Measurements from ENCODE around the gene AMIGO1. TPM values are rescaled to one million over a fixed set of nuclear protein-coding genes. Genes with fewer than 3 reads are reported as not detected.

AMIGO1 gene, protein sequence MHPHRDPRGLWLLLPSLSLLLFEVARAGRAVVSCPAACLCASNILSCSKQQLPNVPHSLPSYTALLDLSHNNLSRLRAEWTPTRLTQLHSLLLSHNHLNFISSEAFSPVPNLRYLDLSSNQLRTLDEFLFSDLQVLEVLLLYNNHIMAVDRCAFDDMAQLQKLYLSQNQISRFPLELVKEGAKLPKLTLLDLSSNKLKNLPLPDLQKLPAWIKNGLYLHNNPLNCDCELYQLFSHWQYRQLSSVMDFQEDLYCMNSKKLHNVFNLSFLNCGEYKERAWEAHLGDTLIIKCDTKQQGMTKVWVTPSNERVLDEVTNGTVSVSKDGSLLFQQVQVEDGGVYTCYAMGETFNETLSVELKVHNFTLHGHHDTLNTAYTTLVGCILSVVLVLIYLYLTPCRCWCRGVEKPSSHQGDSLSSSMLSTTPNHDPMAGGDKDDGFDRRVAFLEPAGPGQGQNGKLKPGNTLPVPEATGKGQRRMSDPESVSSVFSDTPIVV
- total RNA-seq: 1 to 10 TPM in 2 of 4 donors, under 1 TPM in 2; 0.45 to 2.7 (median 1.8) TPM

DNA sequence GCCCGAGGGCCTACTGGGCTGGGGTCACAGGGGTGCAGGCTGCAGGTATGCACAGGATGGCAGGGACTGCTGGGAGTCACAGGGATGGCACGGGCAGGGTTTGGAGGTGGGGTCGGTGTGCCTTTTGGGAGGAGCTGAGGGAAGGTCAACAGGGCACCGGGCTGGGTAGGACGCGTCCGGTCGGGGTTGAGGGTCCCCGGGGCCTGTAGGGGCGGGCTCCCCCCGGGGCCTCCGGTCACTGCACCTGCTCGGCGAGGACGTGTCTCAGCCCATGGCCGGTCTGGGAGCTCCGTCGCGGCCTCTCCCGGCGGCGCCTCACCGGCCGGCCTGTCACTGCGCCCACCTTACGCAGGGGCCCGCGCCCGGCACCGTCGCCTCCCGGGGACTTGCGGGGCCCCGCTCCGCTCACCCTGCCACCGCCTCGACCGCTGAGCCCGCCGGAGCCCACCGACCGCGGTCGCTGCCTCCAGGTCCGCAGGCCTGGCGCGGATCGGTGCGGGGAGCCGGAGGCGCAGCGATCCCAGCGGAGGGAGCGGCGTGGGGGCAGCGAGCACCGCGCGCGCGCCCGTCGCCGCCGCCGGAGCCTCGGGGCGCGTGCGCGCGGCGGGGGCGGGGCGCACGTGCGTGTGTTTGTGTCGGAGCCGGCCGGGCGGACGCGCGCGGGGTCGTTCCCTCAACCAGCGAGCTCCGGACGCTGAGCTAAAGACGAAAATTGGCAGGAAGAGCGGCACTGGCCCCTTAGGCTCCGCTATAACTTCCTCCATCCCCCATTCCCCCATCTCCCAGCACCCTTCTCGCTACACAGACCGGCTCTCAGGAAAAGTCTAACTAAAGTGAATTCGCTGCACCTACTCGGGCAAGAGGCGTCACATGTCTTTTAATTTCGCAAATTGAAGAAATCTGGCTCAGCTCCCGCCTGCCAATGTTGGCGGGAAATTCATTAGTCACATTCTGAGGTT, at the start of gene AMIGO1:
TSS of gene AMIGO1 (minus strand) at position 552 of the 959 bp plus-strand sequence. CDS start 815 bp downstream, outside the sequence.
- Histone ChIP-seq H3K4me3 (peak within 1 kb of the TSS; percentile 53 to 86 (median 76)), H3K36me3 (no peaks in the 10 kb centered on the region), H3K9me3 (no peaks in the 10 kb centered on the region), H3K27ac (peak within 1 kb of the TSS in 2 of 4 donors; percentile 52 to 69), H3K4me1 (peaks cover 8 to 21% (median 11%) of the 10 kb centered on the region in 3 donors), H3K27me3 (peaks cover 0 to 19% (median 0%) of the 10 kb centered on the region in 4 donors)
- WGBS, 2 donors: 0% methylated on average over 8 to 10 of the region's 100 CpGs
- no peak for DNase-seq
- intact Hi-C loops (cut with DNase I): no loop called here
- TF ChIP-seq, protein P1, sequence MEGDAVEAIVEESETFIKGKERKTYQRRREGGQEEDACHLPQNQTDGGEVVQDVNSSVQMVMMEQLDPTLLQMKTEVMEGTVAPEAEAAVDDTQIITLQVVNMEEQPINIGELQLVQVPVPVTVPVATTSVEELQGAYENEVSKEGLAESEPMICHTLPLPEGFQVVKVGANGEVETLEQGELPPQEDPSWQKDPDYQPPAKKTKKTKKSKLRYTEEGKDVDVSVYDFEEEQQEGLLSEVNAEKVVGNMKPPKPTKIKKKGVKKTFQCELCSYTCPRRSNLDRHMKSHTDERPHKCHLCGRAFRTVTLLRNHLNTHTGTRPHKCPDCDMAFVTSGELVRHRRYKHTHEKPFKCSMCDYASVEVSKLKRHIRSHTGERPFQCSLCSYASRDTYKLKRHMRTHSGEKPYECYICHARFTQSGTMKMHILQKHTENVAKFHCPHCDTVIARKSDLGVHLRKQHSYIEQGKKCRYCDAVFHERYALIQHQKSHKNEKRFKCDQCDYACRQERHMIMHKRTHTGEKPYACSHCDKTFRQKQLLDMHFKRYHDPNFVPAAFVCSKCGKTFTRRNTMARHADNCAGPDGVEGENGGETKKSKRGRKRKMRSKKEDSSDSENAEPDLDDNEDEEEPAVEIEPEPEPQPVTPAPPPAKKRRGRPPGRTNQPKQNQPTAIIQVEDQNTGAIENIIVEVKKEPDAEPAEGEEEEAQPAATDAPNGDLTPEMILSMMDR (IDR thresholded peaks at IDR 0.05): no peak
- TF ChIP-seq POLR2A (IDR thresholded peaks at IDR 0.05): no peak

DNA sequence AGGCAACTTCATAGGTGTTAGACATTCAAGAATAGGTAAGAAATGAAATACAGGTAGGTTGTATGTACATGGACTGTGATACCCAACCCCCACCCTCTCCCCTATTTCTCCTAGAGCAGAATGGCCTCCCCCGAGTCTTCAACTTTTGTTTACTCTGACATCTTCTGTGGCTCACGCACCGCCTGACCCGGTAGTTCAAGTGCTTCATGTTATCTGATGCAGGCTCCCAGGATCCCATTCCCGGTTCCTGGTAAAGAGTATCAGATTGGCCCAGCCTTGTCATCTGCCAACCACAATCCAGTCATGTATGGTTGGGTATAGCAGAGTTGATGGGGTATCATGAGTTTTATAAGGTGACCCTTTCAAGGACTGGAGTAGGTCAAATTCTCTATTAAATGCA, 48.0 kb upstream of the AMIGO1 start:
- Histone ChIP-seq H3K27me3 (no peaks in the 10 kb centered on the region), H3K36me3 (no peaks in the 10 kb centered on the region), H3K4me1 (peaks cover 4 to 60% (median 11%) of the 10 kb centered on the region in 3 donors), H3K9me3 (no peaks in the 10 kb centered on the region), H3K4me3 (no peak overlapping the region), H3K27ac (no peak overlapping the region)
- no peak for DNase-seq
- 97 to 99% methylated on average over 5 of the region's 5 CpGs for WGBS, 2 donors
- no peak for TF ChIP-seq POLR2A (IDR thresholded peaks at IDR 0.05)
- TF ChIP-seq, protein P1 (IDR thresholded peaks at IDR 0.05): no peak
- intact Hi-C loops (cut with DNase I): no loop called here

DNA sequence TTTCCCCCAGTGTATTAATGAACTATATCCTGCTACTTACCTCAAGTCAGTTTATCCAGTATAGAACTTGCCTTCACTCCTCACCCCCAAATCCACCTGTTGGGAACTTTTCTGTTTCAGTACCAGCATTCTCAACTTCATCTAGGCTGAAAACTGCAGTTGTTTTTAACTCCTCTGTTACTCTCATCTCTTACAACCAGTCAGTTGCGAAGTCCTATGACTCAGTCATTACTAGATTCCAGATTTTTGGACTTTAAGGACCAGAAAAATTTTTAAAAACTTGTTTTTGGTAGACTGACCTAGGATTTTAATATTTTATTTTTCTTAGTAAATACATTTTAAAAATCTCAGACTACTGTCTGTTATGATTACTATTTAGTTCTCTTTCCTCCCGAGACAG, 47.0 kb upstream of the AMIGO1 start:
- TF ChIP-seq POLR2A (IDR thresholded peaks at IDR 0.05): no peak
- TF ChIP-seq, protein P1 (IDR thresholded peaks at IDR 0.05): no peak
- Histone ChIP-seq H3K27me3 (no peaks in the 10 kb centered on the region), H3K27ac (no peak overlapping the region), H3K36me3 (no peaks in the 10 kb centered on the region), H3K4me3 (no peak overlapping the region), H3K9me3 (no peaks in the 10 kb centered on the region), H3K4me1 (peaks cover 4 to 55% (median 11%) of the 10 kb centered on the region in 3 donors)
- intact Hi-C loops (cut with DNase I): no loop called here
- DNase-seq: no peak
- 92 to 93% methylated on average over 2 of the region's 2 CpGs for WGBS, 2 donors

DNA sequence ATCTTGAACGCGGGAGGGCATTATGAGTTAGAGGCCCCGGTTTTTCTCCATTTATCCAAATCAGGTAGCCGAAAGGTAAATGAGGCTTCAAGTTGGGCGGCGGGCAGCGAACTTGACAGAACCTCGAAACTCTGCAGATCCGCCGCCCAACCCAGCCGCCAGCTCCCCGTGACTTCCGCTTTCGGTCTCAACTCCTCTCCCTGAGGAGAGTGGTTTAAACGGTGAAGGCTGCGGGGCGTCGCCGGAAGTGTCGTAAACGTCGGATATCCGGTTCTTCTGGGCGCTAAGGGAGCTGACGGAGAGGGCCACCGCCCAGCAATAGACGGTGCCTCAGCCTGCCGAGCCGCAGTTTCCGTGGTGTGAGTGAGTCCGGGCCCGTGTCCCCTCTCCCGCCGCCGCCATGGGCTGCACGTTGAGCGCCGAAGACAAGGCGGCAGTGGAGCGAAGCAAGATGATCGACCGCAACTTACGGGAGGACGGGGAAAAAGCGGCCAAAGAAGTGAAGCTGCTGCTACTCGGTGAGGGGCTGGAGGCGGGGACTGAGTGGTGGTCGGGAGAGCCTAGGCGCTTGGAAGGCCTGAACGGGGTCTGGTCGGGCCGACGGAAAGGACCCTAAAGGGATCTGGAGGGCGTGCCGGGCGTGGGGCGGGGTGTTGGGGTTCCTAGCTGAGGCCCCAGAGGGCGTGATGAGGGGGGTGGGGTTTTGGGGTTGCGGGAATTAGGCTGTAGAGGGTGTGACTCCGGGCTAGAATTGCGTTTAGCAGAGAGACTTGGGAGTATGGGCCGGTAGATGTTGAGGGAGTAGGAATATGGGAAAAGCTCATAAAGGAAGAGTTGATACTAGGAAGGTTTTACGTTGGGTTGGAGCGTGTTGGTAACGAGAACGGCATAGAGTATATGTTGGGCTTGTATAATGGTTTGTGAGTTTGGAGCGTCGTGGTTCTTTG, 39.1 kb upstream of the AMIGO1 start, which contains the start of gene GNAI3:
TSS of gene GNAI3 (plus strand) at position 295 of the 947 bp plus-strand sequence. CDS start at position 401, 106 bp downstream.
- intact Hi-C loops (cut with DNase I): loop anchor here (5.0 to 10.0 kb wide), 2 partner anchors 224 to 436 kb away; partner anchors contain the start of gene AHCYL1
- peaks cover 7 to 56% (median 22%) of the 10 kb centered on the region in 3 donors for H3K4me1 ChIP-seq
- DNase-seq: peak; percentile 84
- WGBS, 2 donors: 0 to 1% methylated on average over 42 to 62 of the region's 68 CpGs
- peak within 1 kb of the TSS; percentile 87 to 96 (median 94) for H3K4me3 ChIP-seq
- H3K27ac ChIP-seq: peak within 1 kb of the TSS; percentile 97 to 99 (median 98)
- TF ChIP-seq, protein P1 (IDR thresholded peaks at IDR 0.05): peak in 2 of 6 experiments; percentile 2 to 28
- peak in 3 of 4 donors; percentile 96 to 99 (median 99) for TF ChIP-seq POLR2A (IDR thresholded peaks at IDR 0.05)
- H3K36me3 ChIP-seq: no peaks in the 10 kb centered on the region
- no peaks in the 10 kb centered on the region for H3K27me3 ChIP-seq
- no peaks in the 10 kb centered on the region for H3K9me3 ChIP-seq

Data from esophagus squamous epithelium (tissue), 5 donors.